ENCODE results near the gene RHD. TPM values are rescaled to one million over a fixed set of nuclear protein-coding genes. Genes with fewer than 3 reads are reported as not detected.
A peak's percentile ranks its signal among the peaks of the same experiment; 100 is the strongest.
"Not testable (repeated sequence)": the region's sequence is repeated elsewhere in the genome, so short reads cannot be mapped to it uniquely, and the experiment has no call there.

RHD gene
- total RNA-seq (2021) (not detected in 3 replicates), Bru-seq, nascent RNA (percentile 6 among the genes with signal in this experiment)
- long read RNA-seq, experiment 1, result 0 reads
- long read RNA-seq, experiment 2, result 0 reads
- long read RNA-seq, experiment 3, result 0 reads

GRCh38 chr1:25272238-25272637 lies at the start of gene RHD:
RHD (plus strand) TSS chr1:25272509; CDS start chr1:25272548, 39 bp downstream.
- POLR2A ChIA-PET; ATAC-seq; H3K4me3 Mint-ChIP-seq; H3K9me3 Mint-ChIP-seq; H3K27ac Mint-ChIP-seq; CTCF ChIA-PET; H3K36me3 Mint-ChIP-seq; DNase-seq (ENCODE audit: low spot score); H3K4me1 Mint-ChIP-seq: not testable (repeated sequence)
- H3K27me3 Mint-ChIP-seq (ENCODE audit: low read depth), result peaks cover 34% of the 10 kb centered on the region

- TF ChIP-seq RELA (CRISPR knock-in tag; IDR thresholded peaks at IDR 0.05; ENCODE audit: borderline replicate concordance) (no peak), ZNF281 (CRISPR knock-in tag; IDR thresholded peaks at IDR 0.05) (no peak), PRRX2 (CRISPR knock-in tag; IDR thresholded peaks at IDR 0.05) (no peak), E2F1 (CRISPR knock-in tag; IDR thresholded peaks at IDR 0.05) (no peak), JAZF1 (CRISPR knock-in tag; IDR thresholded peaks at IDR 0.05) (no peak), ZNF138 (CRISPR knock-in tag; conservative IDR thresholded peaks at IDR 0.05) (no peak), IRF1 (CRISPR knock-in tag; IDR thresholded peaks at IDR 0.05) (no peak)
- Mint-ChIP-seq H3K27me3 (ENCODE audit: low read depth) (no peaks in the 10 kb centered on the region), H3K4me3 (no peak overlapping the region), H3K4me1 (no peaks in the 10 kb centered on the region), H3K36me3 (peaks cover 43% of the 10 kb centered on the region), H3K27ac (no peak overlapping the region), H3K9me3 (no peaks in the 10 kb centered on the region)
- DNase-seq (ENCODE audit: low spot score), result no peak
- ChIA-PET CTCF (no interaction called here), POLR2A (no interaction called here)
- no peak for ATAC-seq
These were observed 49.7 kb upstream of the RHD start for GRCh38 chr1:25222606-25223005.

- Mint-ChIP-seq H3K4me1 (no peaks in the 10 kb centered on the region), H3K9me3 (no peaks in the 10 kb centered on the region), H3K27ac (no peak overlapping the region), H3K36me3 (peaks cover 51% of the 10 kb centered on the region), H3K4me3 (no peak overlapping the region), H3K27me3 (ENCODE audit: low read depth) (no peaks in the 10 kb centered on the region)
- DNase-seq (ENCODE audit: low spot score) (no peak), ATAC-seq (no peak)
- ChIA-PET CTCF (no interaction called here), POLR2A (no interaction called here)
- no peak for TF ChIP-seq ZMAT4 (CRISPR knock-in tag; IDR thresholded peaks at IDR 0.05)
- no peak for TF ChIP-seq TP53 (CRISPR knock-in tag; IDR thresholded peaks at IDR 0.05)
- no peak for TF ChIP-seq PREB (CRISPR knock-in tag; IDR thresholded peaks at IDR 0.05; ENCODE audit: borderline replicate concordance)
- TF ChIP-seq SMAD4 (CRISPR knock-in tag; IDR thresholded peaks at IDR 0.05), result no peak
- TF ChIP-seq RORB (CRISPR knock-in tag; IDR thresholded peaks at IDR 0.05), result no peak
These were observed 48.8 kb upstream of the RHD start for GRCh38 chr1:25223471-25223870.

All from WTC11 (cell line).